ENCODE measurements around the gene ACTN1.
"Not testable (repeated sequence)": the region's sequence is repeated elsewhere in the genome, so short reads cannot be mapped to it uniquely, and the experiment has no call there.

ACTN1 gene

DNA sequence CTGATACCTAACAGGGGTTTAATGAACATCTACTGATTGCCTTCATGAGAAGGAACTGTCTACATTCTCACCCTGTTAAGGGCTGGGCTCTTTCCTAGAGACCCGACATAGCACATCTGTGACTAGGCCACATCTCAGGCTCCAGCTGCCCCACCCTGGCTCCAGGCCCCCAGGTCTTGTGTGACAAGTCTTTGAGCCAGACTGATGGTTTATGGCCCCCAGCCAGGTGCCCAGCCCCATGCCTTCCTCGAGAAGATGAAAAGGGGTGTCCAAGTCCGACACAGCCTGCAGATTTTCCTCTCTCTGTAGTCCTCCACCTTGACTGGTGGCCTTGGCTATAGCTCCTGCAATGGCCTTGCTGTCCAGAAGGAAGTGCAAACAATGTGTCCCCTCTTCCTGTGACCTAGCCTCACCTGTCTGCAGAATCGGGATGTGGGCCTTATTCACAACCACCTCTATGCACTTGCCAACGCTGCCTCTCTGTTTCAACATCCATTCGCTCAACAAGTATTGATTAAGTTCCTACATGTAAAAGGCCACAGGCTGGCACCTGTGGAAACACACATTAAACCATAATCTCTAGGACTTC is 4.2 kb downstream of the ACTN1 start:
- no peak overlapping the region for H3K27ac ChIP-seq
- TF ChIP-seq, protein P1, sequence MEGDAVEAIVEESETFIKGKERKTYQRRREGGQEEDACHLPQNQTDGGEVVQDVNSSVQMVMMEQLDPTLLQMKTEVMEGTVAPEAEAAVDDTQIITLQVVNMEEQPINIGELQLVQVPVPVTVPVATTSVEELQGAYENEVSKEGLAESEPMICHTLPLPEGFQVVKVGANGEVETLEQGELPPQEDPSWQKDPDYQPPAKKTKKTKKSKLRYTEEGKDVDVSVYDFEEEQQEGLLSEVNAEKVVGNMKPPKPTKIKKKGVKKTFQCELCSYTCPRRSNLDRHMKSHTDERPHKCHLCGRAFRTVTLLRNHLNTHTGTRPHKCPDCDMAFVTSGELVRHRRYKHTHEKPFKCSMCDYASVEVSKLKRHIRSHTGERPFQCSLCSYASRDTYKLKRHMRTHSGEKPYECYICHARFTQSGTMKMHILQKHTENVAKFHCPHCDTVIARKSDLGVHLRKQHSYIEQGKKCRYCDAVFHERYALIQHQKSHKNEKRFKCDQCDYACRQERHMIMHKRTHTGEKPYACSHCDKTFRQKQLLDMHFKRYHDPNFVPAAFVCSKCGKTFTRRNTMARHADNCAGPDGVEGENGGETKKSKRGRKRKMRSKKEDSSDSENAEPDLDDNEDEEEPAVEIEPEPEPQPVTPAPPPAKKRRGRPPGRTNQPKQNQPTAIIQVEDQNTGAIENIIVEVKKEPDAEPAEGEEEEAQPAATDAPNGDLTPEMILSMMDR (IDR thresholded peaks at IDR 0.05): no peak
- TF ChIP-seq ZFX (IDR thresholded peaks at IDR 0.05; ENCODE audit: borderline replicate concordance): no peak

DNA sequence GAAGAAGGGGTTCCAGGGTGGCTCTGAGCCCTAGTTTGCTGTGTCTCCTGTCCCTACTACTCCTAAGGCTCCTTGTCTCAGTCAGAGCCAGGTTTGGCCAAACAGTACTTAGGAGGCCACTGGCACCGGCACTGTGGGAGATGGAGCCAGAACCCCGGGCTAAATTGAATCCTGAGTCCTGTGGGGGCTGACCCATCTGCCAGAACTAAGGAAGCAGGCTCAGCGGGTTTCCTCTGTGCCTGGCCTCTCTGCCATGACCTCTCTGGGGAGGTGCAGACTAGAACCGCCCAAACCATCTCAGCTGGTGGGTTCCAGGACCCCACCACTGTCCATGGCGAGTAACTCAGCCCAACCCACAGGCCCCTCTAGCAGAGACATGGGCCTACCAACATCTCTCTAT is 5.5 kb downstream of the ACTN1 start:
- TF ChIP-seq, protein P1 (IDR thresholded peaks at IDR 0.05): no peak
- no peak for TF ChIP-seq ZFX (IDR thresholded peaks at IDR 0.05; ENCODE audit: borderline replicate concordance)
- no peak overlapping the region for H3K27ac ChIP-seq

DNA sequence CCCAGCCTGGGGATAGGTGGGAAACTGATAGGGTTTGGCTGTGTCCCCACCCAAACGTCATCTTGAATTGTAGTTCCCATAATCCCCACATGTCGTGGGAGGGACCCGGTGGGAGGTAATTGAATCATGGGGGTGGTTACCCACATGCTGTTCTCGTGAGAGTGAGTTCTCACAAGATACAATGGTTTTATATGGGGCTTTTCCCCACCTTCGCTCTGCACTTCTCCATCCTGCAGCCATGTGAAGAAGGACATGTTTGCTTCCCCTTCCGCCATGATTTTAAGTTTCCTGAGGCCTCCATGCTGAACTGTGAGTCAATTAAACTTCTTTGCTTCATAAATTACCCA is 5.9 kb downstream of the ACTN1 start:
- not testable (repeated sequence) for H3K27ac ChIP-seq

DNA sequence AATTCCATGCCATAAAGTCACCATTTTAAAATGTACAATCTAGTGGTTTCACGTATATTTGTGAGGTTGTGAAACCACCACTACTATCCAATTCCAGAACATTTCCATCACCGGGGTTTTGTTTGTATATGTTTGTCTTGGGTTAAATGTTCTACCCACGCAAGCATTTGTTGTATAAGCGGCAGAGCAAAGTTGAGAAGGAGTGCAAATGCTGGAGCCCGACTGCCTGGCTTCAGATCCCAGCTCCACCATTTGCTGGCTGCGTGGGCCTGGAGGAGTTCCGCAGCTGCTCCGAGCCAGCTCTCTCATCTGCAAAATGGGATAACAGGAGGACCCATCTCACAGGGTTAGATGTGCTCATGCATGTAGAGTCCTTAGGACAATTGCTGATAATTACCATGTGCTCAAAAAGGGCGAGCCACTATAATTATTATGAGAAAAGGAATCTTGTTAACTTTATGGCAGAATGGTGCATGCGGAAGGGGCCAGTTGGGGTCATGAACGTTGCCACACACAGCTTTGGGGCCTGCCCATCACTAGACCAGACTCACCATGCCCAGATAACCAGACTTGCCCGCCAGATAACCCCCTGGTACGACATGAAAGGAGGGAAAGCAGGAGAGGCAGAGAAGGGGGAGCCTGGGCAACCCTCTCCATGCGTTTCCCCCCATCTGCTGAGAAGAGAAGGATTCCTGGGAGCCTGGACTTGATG is 6.4 kb downstream of the ACTN1 start:
- H3K27ac ChIP-seq: no peak overlapping the region
- TF ChIP-seq, protein P1 (IDR thresholded peaks at IDR 0.05): no peak
- TF ChIP-seq ZFX (IDR thresholded peaks at IDR 0.05; ENCODE audit: borderline replicate concordance): no peak

DNA sequence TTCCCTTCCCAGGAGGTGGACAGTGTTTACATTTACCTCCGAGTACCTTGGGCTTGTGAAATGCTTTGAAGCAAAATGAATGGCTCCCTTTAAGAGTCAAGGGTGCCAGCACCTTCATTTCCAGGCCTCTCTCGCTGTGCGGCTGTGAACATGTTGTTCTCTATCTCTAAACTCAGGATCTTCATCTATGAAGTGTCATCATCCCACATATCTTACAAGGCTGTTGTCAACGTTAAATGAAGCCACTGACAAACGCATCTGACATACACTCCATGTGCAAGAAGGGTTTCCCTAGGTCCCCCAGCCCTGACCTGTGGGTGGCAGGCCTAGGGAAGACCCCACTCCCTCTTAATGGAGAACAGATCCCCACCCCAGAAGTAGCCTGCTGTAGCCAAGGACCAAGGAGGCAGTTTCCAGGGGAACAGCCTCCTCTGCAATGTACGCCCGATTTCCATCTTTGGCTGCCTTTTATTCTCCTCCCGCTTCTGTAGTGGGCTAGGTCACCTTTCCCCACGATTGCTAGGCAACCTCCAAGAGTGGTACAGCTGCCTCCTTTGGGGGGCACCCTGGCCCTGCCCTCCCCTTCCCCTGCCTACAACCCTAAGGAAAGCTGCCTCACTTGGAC is 7.6 kb downstream of the ACTN1 start:
- no peak overlapping the region for H3K27ac ChIP-seq
- TF ChIP-seq ZFX (IDR thresholded peaks at IDR 0.05; ENCODE audit: borderline replicate concordance): no peak
- TF ChIP-seq, protein P1 (IDR thresholded peaks at IDR 0.05): no peak

DNA sequence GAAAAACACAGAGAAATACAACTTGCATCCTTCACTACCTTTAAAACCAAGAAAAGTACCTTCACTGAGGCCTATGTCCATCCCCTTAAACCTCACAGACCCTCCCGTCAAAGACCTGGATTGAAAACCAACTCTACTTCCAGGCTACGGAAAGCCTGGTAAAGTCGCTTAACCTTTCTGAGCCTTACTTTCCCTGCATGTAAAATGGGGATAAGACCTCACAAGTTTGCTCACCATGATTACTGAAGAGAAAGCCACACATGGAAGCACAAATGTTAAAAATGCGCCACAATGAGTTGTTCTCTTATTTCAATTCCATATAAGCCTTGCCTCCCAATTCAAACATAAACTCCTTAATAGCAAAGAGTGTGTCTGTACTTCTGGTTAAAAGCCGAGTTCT is 8.4 kb downstream of the ACTN1 start:
- H3K27ac ChIP-seq: no peak overlapping the region
- TF ChIP-seq ZFX (IDR thresholded peaks at IDR 0.05; ENCODE audit: borderline replicate concordance): no peak
- TF ChIP-seq, protein P1 (IDR thresholded peaks at IDR 0.05): no peak

DNA sequence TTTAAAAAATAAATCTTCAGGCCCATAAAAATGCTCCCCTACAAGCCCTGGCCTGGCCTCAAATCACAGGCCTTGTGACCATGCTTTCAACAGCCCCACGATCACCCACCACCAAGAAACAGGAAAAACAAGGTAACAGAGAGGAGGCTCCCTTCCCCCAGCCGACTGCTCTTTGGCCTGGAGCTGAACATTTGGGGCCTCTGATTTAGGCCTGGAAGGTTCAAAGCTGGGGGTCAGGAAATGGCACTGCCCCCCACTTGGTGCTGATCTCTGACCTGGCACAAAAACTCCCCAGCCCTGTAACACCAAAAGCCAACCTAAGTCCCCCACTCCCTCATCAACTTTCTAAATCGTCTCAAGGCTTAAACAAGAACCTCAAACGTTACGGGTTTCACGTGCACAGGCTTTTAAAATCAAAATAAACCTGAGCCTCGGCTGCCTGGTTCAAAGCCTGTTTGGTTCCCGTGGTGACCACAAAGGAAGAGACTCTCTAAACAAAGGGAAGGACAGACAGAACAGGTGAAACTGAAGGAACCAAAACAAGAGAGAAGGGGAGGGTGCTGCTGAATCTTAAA is 9.0 kb downstream of the ACTN1 start:
- H3K27ac ChIP-seq: no peak overlapping the region
- TF ChIP-seq ZFX (IDR thresholded peaks at IDR 0.05; ENCODE audit: borderline replicate concordance): no peak
- TF ChIP-seq, protein P1 (IDR thresholded peaks at IDR 0.05): no peak

Data from 22Rv1 (cell line).